GM18511 (cell line): ENCODE measurements around the gene E2F4.

Experiments used
- ATAC-seq: cut with Tn5 transposase; IDR thresholded peaks from one replicate; pipeline ENCODE4 v1.9.1; 2021; ENCODE audit warnings: mild to moderate bottlenecking, moderate library complexity; ENCODE audit not compliant: unreplicated experiment

The E2F4 gene

GRCh38 chr16:67230809-67231660 is 39.1 kb downstream of the E2F4 start:
- no peak for ATAC-seq

DNA sequence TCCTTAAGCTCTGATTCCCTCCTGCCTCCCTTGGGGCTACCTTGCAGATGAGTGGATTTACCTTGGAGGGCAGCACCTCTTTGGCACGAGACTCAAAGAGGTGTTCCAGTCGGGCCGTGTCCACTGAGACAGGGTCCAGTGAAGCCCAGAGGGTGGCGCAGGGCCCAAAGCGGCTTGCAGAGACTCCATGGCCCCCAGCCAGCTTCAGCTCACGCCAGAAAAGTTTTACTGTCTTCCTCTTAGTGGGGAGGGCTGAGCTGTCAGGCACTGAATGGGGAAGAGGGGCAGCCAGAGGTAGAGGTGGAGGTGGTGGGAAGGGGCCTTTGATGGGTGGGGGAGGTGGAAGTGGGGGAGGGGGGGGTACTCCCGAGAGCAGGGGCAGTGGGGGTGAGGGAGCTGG is 41.6 kb downstream of the E2F4 start:
- ATAC-seq: no peak

- no peak for ATAC-seq
Observed at GRCh38 chr16:67234180-67234597, 42.2 kb downstream of the E2F4 start.

- no peak for ATAC-seq
Observed at GRCh38 chr16:67235816-67236562, 44.0 kb downstream of the E2F4 start.

GRCh38 chr16:67236563-67237395 is 44.8 kb downstream of the E2F4 start:
- no peak for ATAC-seq

DNA sequence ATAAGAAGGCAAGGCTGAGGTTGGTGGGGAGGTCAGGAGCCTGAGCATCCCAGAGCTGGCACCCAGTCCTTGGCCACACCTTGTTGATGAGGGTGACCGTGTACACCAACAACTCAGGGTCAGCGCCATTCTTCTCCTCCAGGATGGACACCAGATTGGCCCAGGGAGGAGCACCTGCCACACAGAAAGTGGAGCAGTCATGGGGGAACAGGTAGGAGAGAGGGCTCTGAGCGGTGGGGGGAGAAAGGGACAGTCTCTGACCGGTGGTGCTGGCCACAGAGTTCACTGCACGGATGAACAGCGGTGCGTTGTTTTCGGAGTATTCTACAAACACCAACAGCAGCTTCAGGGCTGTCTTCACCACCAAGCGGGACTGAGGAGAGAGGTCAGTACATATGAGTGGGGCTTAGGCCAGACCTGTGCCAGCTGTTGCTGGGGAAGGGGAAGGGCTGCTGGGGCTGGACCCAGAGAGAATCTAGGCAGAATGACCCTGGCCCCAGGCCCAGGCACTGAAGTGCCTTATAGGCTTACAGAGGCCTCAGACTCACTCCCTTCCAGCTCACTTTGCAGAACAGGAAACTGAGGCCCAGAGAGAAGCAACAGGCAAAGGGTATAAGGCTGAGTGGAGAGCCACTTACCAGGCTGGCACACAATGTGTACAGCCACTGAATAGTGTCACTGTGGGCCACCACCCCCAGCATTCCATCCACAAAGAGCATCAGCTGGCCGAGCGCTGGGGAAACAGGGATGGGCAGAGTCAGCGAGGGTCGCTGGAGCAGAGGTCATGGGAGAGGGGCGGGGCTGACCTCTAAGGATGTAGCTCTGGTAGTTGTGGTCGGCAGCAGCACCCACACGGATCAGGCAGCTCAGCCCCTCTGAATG is 45.7 kb downstream of the E2F4 start:
- no peak for ATAC-seq

GRCh38 chr16:67238278-67238575 is 46.3 kb downstream of the E2F4 start:
- ATAC-seq: no peak

DNA sequence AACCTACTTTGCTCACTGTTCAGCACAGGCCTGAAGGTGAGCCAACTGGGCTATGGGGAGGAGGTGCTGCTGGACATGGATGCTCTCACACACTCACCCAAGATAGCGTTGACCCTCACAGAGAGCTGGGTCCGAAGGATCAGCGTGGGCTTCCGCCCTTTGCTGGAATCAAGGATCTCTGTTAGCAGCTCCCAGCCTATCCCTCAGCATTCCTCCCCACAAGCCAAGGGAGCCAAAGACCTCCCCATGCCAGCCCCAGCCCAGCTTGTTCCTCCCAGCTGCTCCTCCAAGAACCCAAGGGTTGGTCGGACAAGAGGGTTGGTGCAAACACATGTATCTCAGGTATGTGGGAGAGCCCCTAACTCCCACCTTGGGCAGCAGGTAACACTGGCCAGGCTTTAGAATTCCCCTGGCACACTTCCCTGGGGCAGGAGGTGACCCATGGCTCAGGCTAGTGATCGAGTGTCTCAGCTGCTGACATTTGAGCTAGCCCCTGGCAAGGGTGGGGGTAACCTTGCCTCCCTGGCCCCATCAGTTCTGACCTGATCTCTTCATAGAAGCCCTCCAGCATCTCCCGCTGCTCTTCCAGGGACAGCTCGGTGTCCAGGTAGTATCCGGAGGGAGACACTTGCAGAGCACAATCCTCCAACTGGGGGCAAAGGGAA is 47.0 kb downstream of the E2F4 start:
- ATAC-seq: no peak

- ATAC-seq: no peak
Observed at GRCh38 chr16:67240506-67240905, 48.6 kb downstream of the E2F4 start.

- no peak for ATAC-seq
Observed at GRCh38 chr16:67241008-67241900, 49.3 kb downstream of the E2F4 start.

GRCh38 chr16:67242138-67242730 is 50.3 kb downstream of the E2F4 start:
- no peak for ATAC-seq

GRCh38 chr16:67243481-67243880 is 51.5 kb downstream of the E2F4 start:
- no peak for ATAC-seq

GRCh38 chr16:67244387-67245185 is 52.6 kb downstream of the E2F4 start:
- peak; percentile 61 for ATAC-seq

DNA sequence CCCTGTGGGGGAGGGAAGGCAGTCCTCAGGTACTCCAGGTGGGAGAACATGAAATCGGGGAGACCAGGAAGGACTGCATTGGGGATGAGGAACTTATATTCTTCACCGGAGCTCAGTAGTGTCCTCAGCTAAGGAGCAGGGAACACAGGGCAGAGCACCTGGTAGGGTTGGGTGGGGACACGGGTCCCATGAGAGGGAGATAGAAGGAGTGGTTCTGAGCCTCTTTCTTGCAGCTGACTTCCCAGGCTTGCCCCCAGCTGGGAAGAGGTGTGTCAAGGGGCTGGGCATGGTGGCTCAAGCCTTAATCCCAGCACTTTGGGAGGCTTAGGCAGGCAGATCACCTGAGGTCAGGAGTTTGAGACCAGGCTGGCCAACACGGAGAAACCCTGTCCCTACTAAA is 53.2 kb downstream of the E2F4 start:
- no peak for ATAC-seq

GRCh38 chr16:67245674-67246080 is 53.7 kb downstream of the E2F4 start:
- ATAC-seq: no peak

DNA sequence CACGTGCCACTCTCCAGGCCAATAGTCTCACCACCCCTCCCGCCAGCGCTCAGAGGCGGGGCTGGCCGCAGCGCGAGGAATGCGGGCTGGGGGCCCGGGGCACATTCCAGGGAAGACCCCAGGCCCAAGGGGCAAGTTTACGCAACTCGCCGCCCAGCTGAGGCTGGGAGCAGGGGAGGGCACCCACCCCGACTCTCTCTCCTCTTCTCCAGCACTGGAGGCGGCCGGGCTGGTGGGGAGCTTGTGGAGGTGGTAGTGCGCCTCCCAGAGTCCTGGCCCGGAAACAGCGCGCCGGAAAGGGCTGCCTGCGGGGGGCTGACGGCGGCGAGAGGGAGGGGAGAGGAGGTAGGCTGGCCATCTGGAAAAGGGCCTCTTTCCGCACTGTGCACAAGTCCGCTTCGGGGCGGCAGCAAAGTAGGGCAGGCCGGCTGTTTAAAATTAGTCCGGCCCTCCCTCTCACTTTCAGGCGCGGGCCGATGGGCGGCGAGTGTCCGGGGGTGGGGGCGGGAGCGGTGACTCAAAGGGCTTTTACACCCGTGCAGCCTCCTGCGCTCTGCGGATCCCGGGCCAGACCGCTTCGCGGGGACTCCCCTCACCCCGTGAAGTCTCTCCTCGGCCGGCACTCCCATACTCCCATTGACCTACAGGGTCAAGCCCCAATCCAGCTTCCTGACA is 54.3 kb downstream of the E2F4 start:
- peak; percentile 28 for ATAC-seq

DNA sequence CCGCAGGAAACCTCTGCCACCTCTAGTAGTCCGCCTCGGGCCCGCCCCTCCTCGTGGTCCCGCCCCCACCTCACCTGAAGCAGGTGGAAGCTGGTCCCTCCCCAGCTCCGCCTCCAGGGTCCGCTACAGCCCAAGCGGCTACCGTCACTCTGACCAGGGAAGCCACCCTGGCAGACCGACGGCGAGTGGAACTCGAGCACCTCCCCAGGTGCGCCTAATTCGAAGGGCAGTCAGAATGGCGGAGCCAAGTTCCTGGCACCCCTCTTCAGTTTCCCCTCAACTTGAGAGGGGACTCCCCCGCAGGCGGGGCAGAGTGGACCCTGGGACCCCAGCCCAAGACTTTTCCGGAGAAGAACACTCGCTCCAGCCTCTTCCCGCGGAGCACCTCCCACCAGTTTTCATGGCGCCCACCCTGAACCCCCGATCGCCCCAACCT is 54.8 kb downstream of the E2F4 start:
- ATAC-seq: peak; percentile 14
